Mesendoderm (in vitro differentiated cells): ENCODE results near the gene EPS15.

Experiments
- DNase-seq: peaks from one replicate; pipeline ENCODE4 v3.0.0; 2013
- H2AK5ac ChIP-seq: 2 replicates; pipeline ENCODE4 v1.6.1; 2013; ENCODE audit warnings: low read length, inconsistent platforms
- H2BK120ac ChIP-seq: 2 replicates; pipeline ENCODE4 v1.6.1; 2013; ENCODE audit warnings: low read depth, mild to moderate bottlenecking, low read length, moderate library complexity, mixed read lengths
- H2BK15ac ChIP-seq: replicated peaks from 2 replicates; pipeline ENCODE4 v1.6.1; 2013; ENCODE audit warnings: low read depth, mild to moderate bottlenecking, moderate library complexity
- H2BK5ac ChIP-seq: 2 replicates; pipeline ENCODE4 v1.6.1; 2013; ENCODE audit warnings: low read length, inconsistent platforms
- H3K18ac ChIP-seq: 2 replicates; pipeline ENCODE4 v1.6.1; 2013; ENCODE audit warnings: mild to moderate bottlenecking, low read length, mixed read lengths
- H3K23ac ChIP-seq: one replicate; pipeline ENCODE4 v1.6.1; 2013; ENCODE audit warnings: low read length
- H3K27ac ChIP-seq: 2 replicates; pipeline ENCODE4 v1.5.1; 2013; ENCODE audit warnings: low read depth, mild to moderate bottlenecking, inconsistent platforms, low read length, moderate library complexity
- H3K27me3 ChIP-seq: 2 replicates; pipeline ENCODE4 v1.6.1; 2013; ENCODE audit warnings: low read length, control low read depth, mild to moderate bottlenecking, inconsistent platforms; ENCODE audit not compliant: insufficient read depth, poor library complexity
- H3K36me3 ChIP-seq: 2 replicates; pipeline ENCODE4 v1.6.1; 2013; ENCODE audit warnings: low read length, inconsistent platforms; ENCODE audit not compliant: control insufficient read depth, insufficient read depth
- H3K4ac ChIP-seq: one replicate; pipeline ENCODE4 v1.6.1; 2013; ENCODE audit warnings: low read depth, mild to moderate bottlenecking, low read length, moderate library complexity
- H3K4me1 ChIP-seq: 2 replicates; pipeline ENCODE4 v1.6.1; 2013; ENCODE audit warnings: low read depth, low read length, inconsistent platforms; ENCODE audit not compliant: control insufficient read depth
- H3K4me2 ChIP-seq: 2 replicates; pipeline ENCODE4 v1.6.1; 2013; ENCODE audit warnings: low read length
- H3K4me3 ChIP-seq: 2 replicates; pipeline ENCODE4 v1.5.1; 2013; ENCODE audit warnings: mild to moderate bottlenecking, low read length
- H3K56ac ChIP-seq: one replicate; pipeline ENCODE4 v1.6.1; 2013; ENCODE audit warnings: low read length
- H3K79me1 ChIP-seq: 2 replicates; pipeline ENCODE4 v1.6.1; 2013; ENCODE audit warnings: low read length, inconsistent platforms
- H3K79me2 ChIP-seq: 2 replicates; pipeline ENCODE4 v1.6.1; 2013; ENCODE audit warnings: mild to moderate bottlenecking, low read length; ENCODE audit not compliant: control insufficient read depth, insufficient read depth
- H3K9ac ChIP-seq: 2 replicates; pipeline ENCODE4 v1.6.1; 2013; ENCODE audit warnings: low read length, inconsistent platforms
- H4K5ac ChIP-seq: one replicate; pipeline ENCODE4 v1.6.1; 2013; ENCODE audit warnings: low read length
- H4K8ac ChIP-seq: one replicate; pipeline ENCODE4 v1.6.1; 2013; ENCODE audit warnings: low read depth, mild to moderate bottlenecking, control low read depth, low read length, moderate library complexity
- WGBS: extraction: QIAGEN DNeasy Blood & Tissue Kit; methylation state at CpG from one replicate; pipeline ENCODE4 v1.1.7; 2013; ENCODE audit warnings: low lambda C conversion rate, missing lambda C conversion rate; ENCODE audit not compliant: insufficient coverage; ENCODE audit errors: extremely low coverage; 5-methylcytosine and 5-hydroxymethylcytosine counted together

The EPS15 gene

DNA sequence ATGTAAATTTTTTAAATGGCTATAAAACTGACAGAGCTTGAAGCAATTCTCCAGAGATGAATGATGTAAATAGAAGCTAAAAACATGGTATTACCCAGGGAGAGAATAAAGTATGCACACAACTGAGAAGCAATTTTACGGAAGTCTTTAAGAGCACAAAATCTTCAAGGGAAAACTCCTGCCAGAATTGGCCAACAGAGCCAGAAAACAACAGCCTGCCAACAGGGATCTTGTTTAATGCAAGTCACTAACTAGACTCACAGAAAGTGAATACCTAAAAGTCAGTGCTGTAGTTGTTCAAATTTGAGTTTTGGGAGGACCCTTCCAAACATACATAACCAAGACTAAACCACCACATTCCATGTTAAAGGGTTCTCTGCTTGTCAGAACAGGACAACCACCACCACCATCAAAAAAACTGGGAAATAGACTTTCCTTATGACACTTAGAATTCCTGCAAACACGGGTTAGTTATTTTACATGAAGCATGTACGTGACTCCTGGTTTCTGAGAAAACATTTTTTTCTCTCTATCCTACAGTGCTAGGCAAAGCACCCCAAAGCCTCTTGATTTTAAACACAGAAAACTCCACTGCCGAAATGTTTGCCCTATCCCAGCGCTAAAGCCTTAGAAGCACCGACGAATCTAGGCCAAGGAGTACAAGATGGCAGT, 1.6 kb downstream of the EPS15 start:
- Histone ChIP-seq H3K4me2 (peak overlapping the region; percentile 99), H2AK5ac (no peak overlapping the region), H3K36me3 (no peaks in the 10 kb centered on the region), H2BK120ac (no peak overlapping the region), H3K4me3 (peak overlapping the region; percentile 15), H3K27me3 (no peaks in the 10 kb centered on the region), H3K56ac (peak overlapping the region; percentile 71), H3K23ac (no peak overlapping the region), H3K79me2 (peaks cover 25% of the 10 kb centered on the region), H3K27ac (no peak overlapping the region), H4K8ac (no peak overlapping the region), H3K4me1 (peaks cover 3% of the 10 kb centered on the region), H3K79me1 (peaks cover 7% of the 10 kb centered on the region), H3K4ac (no peak overlapping the region), H4K5ac (no peak overlapping the region), H2BK5ac (no peak overlapping the region), H3K18ac (no peak overlapping the region), H3K9ac (peak overlapping the region; percentile 87), H2BK15ac (no peak overlapping the region)
- WGBS = no CpG with 5 or more reads among the region's 7 CpGs
- no peak for DNase-seq

DNA sequence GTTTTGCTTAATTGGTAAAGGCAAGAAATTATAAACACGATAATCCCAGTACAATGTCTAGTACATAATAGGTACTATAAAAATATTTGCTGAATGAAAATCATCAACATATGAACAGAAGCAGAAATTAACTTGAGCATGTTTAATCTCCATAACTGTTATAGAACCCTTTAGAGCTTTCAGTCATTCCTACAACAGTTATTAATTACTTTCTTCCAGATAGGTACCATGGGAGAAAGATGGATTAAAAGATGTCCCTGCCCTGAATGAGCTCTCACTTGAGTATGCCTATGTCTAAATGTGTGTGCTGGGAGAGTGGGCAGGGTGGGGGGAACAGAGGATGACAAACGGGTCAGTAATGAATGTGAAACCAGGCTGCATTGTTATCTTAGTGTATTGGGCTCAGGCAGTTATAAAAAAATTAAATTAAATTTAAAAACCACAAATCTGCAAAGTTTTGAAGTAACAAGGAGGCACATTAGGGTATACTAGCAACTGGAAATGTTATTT, 2.4 kb downstream of the EPS15 start:
- no peak overlapping the region for H2BK120ac ChIP-seq
- no peak overlapping the region for H3K18ac ChIP-seq
- H3K4me1 ChIP-seq = peaks cover 3% of the 10 kb centered on the region
- no peak overlapping the region for H3K9ac ChIP-seq
- no peak overlapping the region for H3K56ac ChIP-seq
- no peak overlapping the region for H3K27ac ChIP-seq
- no peak overlapping the region for H3K23ac ChIP-seq
- H3K4ac ChIP-seq = no peak overlapping the region
- peaks cover 25% of the 10 kb centered on the region for H3K79me2 ChIP-seq
- H3K27me3 ChIP-seq = no peaks in the 10 kb centered on the region
- no peak overlapping the region for H4K8ac ChIP-seq
- no peak overlapping the region for H3K4me3 ChIP-seq
- H3K4me2 ChIP-seq = no peak overlapping the region
- H2BK15ac ChIP-seq = no peak overlapping the region
- H3K36me3 ChIP-seq = no peaks in the 10 kb centered on the region
- peaks cover 7% of the 10 kb centered on the region for H3K79me1 ChIP-seq
- H2AK5ac ChIP-seq = no peak overlapping the region
- no peak overlapping the region for H2BK5ac ChIP-seq
- DNase-seq = no peak
- H4K5ac ChIP-seq = no peak overlapping the region
- WGBS = no CpG with 5 or more reads among the region's 2 CpGs

DNA sequence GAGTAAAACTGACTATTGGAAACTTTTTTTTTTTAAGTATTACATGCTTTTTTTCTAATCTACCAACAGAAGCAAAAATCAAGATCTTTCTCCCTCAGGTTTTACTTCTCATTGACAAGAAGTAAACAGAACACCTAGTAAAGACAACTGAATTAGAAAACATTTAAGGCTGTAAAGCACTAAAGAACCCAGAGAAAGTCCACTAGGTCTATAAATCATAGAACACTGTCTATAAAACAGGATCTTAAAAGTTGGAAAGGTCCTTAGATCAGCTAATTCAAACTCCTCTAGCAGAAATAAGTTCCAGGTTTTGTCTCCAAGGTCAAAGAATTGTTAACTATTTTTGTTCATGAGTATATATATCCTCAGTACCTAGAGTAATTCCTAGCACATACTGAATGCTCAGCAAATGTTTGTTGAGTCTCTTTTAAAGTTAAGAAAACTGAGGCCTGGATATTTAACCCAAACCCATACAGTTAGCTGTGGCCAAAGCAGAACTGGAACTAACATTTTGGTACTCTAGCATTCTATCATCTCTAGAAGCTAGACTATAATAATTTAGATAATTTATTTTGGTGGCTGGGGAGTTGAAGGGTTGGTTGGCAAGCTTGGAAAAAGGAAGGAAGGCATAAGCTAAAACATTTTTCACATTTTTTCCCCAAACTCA, 3.0 kb downstream of the EPS15 start:
- no peak overlapping the region for H3K18ac ChIP-seq
- H2AK5ac ChIP-seq = no peak overlapping the region
- no peak for DNase-seq
- H3K4me2 ChIP-seq = no peak overlapping the region
- H3K79me2 ChIP-seq = peaks cover 27% of the 10 kb centered on the region
- no peak overlapping the region for H3K4ac ChIP-seq
- no peak overlapping the region for H3K27ac ChIP-seq
- no peak overlapping the region for H2BK5ac ChIP-seq
- H3K9ac ChIP-seq = no peak overlapping the region
- no peak overlapping the region for H2BK15ac ChIP-seq
- H3K27me3 ChIP-seq = no peaks in the 10 kb centered on the region
- no peak overlapping the region for H3K56ac ChIP-seq
- no peaks in the 10 kb centered on the region for H3K36me3 ChIP-seq
- peaks cover 7% of the 10 kb centered on the region for H3K79me1 ChIP-seq
- H4K8ac ChIP-seq = no peak overlapping the region
- no peak overlapping the region for H2BK120ac ChIP-seq
- no peak overlapping the region for H3K4me3 ChIP-seq
- peaks cover 3% of the 10 kb centered on the region for H3K4me1 ChIP-seq
- H4K5ac ChIP-seq = no peak overlapping the region
- no peak overlapping the region for H3K23ac ChIP-seq

DNA sequence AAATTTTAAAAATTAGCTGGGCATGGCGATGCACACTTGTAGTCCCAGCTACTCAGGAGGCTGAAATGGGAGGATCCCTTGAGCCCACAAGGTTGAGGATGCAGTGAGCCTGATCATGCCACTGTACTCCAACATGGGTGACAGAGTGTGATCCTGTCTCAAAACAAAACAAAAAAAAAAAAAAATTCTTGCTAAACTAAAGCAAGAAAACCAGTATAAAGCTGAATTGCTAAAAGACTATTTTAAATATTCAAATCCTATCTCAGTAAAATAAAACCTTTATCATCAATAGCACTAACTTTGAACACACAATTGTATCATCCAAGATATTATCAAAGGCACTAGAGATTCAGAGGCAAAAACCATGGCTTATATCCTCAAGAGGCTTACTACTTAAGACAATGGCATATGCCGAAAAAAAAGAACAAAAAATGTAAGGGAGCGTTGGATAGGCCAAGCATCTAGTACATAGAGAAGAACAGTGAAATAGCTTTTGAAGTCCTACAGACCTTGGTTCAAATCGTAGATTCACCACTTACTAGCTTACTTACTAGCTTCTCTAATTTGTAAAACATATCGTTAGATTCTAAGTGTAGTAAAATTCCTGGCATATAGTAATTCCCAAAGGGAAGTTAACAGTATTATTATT, 3.6 kb downstream of the EPS15 start:
- Histone ChIP-seq H3K4me1 (peaks cover 3% of the 10 kb centered on the region), H3K23ac (no peak overlapping the region), H3K56ac (no peak overlapping the region), H2BK120ac (no peak overlapping the region), H4K8ac (no peak overlapping the region), H3K79me2 (peaks cover 28% of the 10 kb centered on the region), H3K27me3 (no peaks in the 10 kb centered on the region), H2BK5ac (no peak overlapping the region), H2BK15ac (no peak overlapping the region), H3K4me3 (no peak overlapping the region), H2AK5ac (no peak overlapping the region), H3K9ac (no peak overlapping the region), H3K27ac (no peak overlapping the region), H3K18ac (no peak overlapping the region), H3K4ac (no peak overlapping the region), H4K5ac (no peak overlapping the region), H3K4me2 (no peak overlapping the region), H3K36me3 (no peaks in the 10 kb centered on the region), H3K79me1 (peaks cover 7% of the 10 kb centered on the region)
- no CpG with 5 or more reads among the region's 5 CpGs for WGBS
- DNase-seq = no peak

DNA sequence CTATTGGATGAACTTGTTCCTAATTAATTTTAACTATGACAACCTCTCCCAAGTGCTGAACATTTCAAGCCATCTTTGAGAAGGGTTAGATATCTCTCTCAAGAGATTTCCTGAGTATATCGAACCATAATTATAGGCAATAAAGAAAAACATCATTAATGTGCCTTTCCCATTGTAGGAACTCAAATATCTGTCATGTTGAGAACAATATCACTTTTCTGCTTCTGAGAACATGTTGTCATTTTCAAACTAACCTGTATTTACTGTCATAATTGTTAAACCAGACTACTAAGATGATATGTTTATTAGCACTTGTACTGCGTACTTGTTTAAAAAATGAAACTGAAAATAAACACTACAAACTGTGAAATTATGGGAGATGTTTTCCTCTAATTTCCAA, 4.3 kb downstream of the EPS15 start:
- Histone ChIP-seq H2BK120ac (no peak overlapping the region), H3K4me1 (peaks cover 3% of the 10 kb centered on the region), H3K36me3 (no peaks in the 10 kb centered on the region), H3K79me1 (peaks cover 7% of the 10 kb centered on the region), H3K27me3 (no peaks in the 10 kb centered on the region), H2BK15ac (no peak overlapping the region), H3K18ac (no peak overlapping the region), H4K5ac (no peak overlapping the region), H3K4me2 (no peak overlapping the region), H3K56ac (no peak overlapping the region), H3K4ac (no peak overlapping the region), H3K79me2 (peaks cover 30% of the 10 kb centered on the region), H3K9ac (no peak overlapping the region), H2AK5ac (no peak overlapping the region), H2BK5ac (no peak overlapping the region), H3K27ac (no peak overlapping the region), H4K8ac (no peak overlapping the region), H3K23ac (no peak overlapping the region), H3K4me3 (no peak overlapping the region)
- no CpG with 5 or more reads among the region's 2 CpGs for WGBS
- DNase-seq = no peak
